Cardiac fibroblast (primary cell): ENCODE data around the gene REEP3.

ENCODE experiments used
- DNase-seq, 2 donors: peaks; one replicate each; pipeline versions ENCODE4 v3.0.0 to v3.0.0-alpha.2; 2010; ENCODE audit warnings: low read depth in 2 of 2
- H3K4me3 ChIP-seq, 2 donors: replicated peaks in 1 of 2; 1 replicate in 1 of 2; 2 replicates in 1 of 2; pipeline ENCODE4 v1.5.1; 2011; ENCODE audit warnings: low read depth in 2 of 2, low read length in 2 of 2, mild to moderate bottlenecking in 2 of 2, moderate library complexity in 1 of 2
- CTCF ChIP-seq: IDR thresholded peaks from one replicate; pipeline ENCODE4 v1.5.1; 2011; ENCODE audit warnings: low read depth, mild to moderate bottlenecking, low read length, inconsistent platforms

The REEP3 gene

GRCh38 chr10:63673246-63673645, 152.0 kb downstream of the REEP3 start:
- no peak for TF ChIP-seq CTCF
- no peak for DNase-seq
- no peak overlapping the region for H3K4me3 ChIP-seq

- no peak overlapping the region for H3K4me3 ChIP-seq
- DNase-seq: no peak
- no peak for TF ChIP-seq CTCF
Observed at GRCh38 chr10:63673846-63674245, 152.6 kb downstream of the REEP3 start.
